Cardiac muscle cell (in vitro differentiated cells and primary cell): ENCODE measurements around the gene OSM. TPM values are rescaled to one million over a fixed set of nuclear protein-coding genes. Genes with fewer than 3 reads are reported as not detected.

Experiments used
- DNase-seq, 2 donors: peaks; one replicate each; pipeline versions ENCODE4 v3.0.0 to v3.0.0-alpha.2; 2010 to 2017; ENCODE audit warnings: low read depth in 1 of 2, low spot score in 1 of 2
- H3K27ac ChIP-seq: fragments of 200-600 bp; sonication (generic); 2 replicates; pipeline ENCODE4 v1.5.1; 2016
- H3K27me3 ChIP-seq: fragments of 200-600 bp; sonication (generic); 2 replicates; pipeline ENCODE4 v1.6.0; 2016; ENCODE audit warnings: control low read depth
- H3K36me3 ChIP-seq: fragments of 200-600 bp; sonication (generic); 2 replicates; pipeline ENCODE4 v1.5.1; 2016; ENCODE audit warnings: control low read depth
- H3K4me1 ChIP-seq: fragments of 200-600 bp; sonication (generic); 2 replicates; pipeline ENCODE4 v1.8.1; 2017; ENCODE audit warnings: low read depth, mild to moderate bottlenecking, mixed run types
- H3K4me3 ChIP-seq: fragments of 200-600 bp; sonication (generic); 2 replicates; pipeline ENCODE4 v1.5.1; 2016; ENCODE audit warnings: mild to moderate bottlenecking
- H3K9me3 ChIP-seq: fragments of 200-600 bp; sonication (generic); 2 replicates; pipeline ENCODE4 v1.5.1; 2017; ENCODE audit warnings: low read depth, mild to moderate bottlenecking, control low read depth
- polyA plus RNA-seq: library from polyadenylated mRNA; unstranded; fragments of >200 nt; fragmentation: Nextera tagmentation; extraction: Ambion mirVana; gene quantifications from 2 replicates; pipeline ENCODE4 v1.2.1, GENCODE V29; 2016
- total RNA-seq: library from RNA; depleted of rRNA; stranded (reverse); fragments of >200 nt; gene quantifications from 2 replicates; pipeline ENCODE4 v1.2.3, GENCODE V29; 2016
- TF ChIP-seq, protein P1 (sequence below): IDR thresholded peaks from 2 replicates; pipeline ENCODE4 v1.5.1; 2012; ENCODE audit warnings: low read depth, mild to moderate bottlenecking, low read length

OSM gene
- total and polyA plus RNA-seq, 2 experiments from 2014 or later = not detected

DNA sequence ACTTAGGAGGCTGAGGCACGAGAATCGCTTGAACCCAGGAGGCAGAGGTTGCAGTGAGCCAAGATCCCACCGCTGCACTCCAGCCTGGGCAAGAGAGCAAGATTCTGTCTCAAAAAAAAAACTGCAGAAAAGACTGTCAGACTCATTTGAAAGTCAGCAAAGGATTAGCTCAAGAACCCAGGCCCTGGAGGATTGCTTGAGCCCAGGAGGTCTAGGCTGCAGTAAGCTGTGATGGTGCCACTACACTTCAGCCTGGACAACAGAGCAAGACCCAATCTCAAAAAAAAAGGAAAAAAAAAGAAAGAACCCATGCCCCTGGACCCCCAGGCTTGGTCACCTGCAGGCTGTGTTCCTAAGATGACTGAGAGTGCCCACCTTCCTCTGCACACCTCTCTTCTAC is 36.3 kb downstream of the OSM start:
- no peaks in the 10 kb centered on the region for H3K9me3 ChIP-seq
- no peak overlapping the region for H3K4me3 ChIP-seq
- no peak for DNase-seq
- no peaks in the 10 kb centered on the region for H3K27me3 ChIP-seq
- H3K36me3 ChIP-seq = no peaks in the 10 kb centered on the region
- H3K27ac ChIP-seq = no peak overlapping the region
- TF ChIP-seq, protein P1, sequence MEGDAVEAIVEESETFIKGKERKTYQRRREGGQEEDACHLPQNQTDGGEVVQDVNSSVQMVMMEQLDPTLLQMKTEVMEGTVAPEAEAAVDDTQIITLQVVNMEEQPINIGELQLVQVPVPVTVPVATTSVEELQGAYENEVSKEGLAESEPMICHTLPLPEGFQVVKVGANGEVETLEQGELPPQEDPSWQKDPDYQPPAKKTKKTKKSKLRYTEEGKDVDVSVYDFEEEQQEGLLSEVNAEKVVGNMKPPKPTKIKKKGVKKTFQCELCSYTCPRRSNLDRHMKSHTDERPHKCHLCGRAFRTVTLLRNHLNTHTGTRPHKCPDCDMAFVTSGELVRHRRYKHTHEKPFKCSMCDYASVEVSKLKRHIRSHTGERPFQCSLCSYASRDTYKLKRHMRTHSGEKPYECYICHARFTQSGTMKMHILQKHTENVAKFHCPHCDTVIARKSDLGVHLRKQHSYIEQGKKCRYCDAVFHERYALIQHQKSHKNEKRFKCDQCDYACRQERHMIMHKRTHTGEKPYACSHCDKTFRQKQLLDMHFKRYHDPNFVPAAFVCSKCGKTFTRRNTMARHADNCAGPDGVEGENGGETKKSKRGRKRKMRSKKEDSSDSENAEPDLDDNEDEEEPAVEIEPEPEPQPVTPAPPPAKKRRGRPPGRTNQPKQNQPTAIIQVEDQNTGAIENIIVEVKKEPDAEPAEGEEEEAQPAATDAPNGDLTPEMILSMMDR = no peak
- peaks cover 6% of the 10 kb centered on the region for H3K4me1 ChIP-seq

DNA sequence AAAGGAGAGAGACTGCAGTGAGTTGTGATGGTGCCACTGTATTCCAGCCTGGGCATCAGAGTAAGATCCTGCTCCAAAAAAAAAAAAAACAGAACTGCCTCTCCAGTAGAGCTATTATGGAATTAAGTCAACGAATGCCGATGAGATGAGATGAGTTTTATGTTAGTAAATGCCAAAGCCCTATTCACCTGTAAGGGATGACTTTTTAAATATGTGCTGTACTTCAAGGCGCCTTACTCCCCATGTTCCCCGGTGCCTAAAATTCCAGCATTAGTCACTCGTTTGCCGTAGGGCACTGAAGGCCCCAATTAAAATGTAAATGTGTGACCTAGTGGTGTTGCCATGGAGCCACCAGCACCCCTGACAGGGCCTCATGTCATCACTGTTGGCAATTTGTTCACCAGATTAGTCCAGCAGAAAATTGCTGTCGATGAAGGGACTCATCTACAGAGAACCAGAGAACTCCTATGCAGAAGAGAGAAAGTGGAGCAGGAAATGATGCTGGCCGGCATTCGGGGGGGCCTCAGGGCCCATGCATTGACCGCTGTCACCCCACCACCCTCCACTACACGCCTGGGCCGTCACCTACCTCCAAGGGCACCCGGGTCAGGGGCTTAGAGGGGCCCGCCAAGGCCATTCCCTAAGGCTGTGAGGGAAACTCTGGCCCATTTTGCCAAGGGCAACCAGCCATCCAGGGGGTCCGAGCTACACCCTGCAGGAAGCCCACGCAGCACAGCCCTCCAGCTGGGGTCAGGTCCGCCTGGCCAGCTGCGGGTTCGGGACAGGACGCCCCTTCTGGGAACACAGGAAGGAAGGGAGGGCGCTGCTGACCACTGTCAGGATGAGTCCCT is 37.9 kb downstream of the OSM start:
- Histone ChIP-seq H3K27ac (no peak overlapping the region), H3K4me1 (peaks cover 6% of the 10 kb centered on the region), H3K27me3 (no peaks in the 10 kb centered on the region), H3K4me3 (no peak overlapping the region), H3K36me3 (no peaks in the 10 kb centered on the region), H3K9me3 (no peaks in the 10 kb centered on the region)
- no peak for DNase-seq
- TF ChIP-seq, protein P1 = no peak

DNA sequence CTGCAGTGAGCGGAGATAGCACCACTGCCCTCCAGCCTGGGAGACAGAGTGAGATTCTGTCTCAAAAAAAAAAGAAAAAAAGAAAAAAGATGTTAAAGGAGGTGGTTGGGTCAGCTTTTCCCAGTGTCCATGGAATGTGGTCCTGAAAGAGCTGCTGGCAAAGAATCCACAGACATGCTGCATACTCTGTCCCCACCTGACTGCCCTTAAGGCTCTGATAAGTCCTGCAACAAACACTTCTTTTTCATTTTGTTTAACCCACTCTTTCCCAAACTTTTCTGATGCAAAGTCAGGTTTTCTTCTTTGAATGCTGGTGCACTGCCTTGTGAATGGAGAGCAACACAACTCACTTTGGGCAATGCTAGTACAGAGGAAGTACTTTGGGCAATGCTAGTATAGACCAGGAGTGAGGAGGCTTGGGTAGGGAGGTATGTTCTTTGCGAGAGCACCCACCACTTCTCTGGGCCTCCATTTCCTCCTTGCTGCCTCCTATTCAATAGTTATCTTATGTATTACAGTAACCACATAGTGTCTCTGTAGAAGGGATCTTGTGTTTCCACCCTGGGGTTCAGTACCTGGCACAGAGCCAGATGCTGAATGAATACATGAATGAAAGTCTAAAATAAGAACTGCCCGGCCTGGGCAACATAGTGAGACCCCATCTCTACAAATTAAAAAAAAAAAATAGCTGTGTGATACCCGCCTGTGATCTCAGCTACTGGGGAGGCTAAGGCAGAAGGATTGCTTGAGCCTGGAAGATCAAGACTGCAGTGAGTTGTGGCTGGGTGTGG is 39.0 kb downstream of the OSM start:
- Histone ChIP-seq H3K27me3 (no peaks in the 10 kb centered on the region), H3K9me3 (no peaks in the 10 kb centered on the region), H3K4me3 (no peak overlapping the region), H3K36me3 (no peaks in the 10 kb centered on the region), H3K4me1 (peaks cover 6% of the 10 kb centered on the region), H3K27ac (no peak overlapping the region)
- no peak for DNase-seq
- TF ChIP-seq, protein P1 = no peak

DNA sequence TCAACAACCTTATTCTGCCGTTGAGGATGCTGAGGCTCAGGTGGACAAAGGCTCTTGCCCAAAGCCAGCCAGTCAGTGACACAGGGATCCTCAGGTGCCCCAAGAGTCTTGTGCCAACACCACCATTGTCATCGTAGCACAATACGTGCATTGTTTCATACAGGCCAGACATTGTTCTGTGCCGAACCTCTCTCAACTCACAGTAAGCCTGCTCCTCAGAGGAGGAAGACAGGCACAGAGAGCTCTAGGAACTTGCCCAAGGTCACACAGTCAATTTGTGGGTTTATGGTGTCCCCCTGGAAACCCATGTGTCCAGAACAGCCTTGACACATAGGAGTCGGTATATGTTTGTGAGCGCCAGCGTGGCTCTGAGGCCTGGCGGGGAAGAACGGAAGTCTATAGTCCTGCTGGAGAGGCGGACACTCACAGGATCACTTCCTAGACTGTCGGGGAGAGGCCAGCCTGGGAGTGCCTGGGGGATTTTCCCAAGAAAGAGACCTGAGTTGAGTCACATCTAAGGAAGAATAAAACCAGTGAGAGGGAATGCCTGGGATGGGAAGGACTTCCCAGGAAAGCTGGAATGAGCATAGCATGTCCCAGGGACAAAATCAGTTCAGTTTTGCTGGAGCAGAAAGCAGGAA is 40.3 kb downstream of the OSM start:
- Histone ChIP-seq H3K4me1 (peaks cover 6% of the 10 kb centered on the region), H3K27me3 (no peaks in the 10 kb centered on the region), H3K9me3 (no peaks in the 10 kb centered on the region), H3K4me3 (no peak overlapping the region), H3K27ac (no peak overlapping the region), H3K36me3 (no peaks in the 10 kb centered on the region)
- DNase-seq = no peak
- TF ChIP-seq, protein P1 = no peak

DNA sequence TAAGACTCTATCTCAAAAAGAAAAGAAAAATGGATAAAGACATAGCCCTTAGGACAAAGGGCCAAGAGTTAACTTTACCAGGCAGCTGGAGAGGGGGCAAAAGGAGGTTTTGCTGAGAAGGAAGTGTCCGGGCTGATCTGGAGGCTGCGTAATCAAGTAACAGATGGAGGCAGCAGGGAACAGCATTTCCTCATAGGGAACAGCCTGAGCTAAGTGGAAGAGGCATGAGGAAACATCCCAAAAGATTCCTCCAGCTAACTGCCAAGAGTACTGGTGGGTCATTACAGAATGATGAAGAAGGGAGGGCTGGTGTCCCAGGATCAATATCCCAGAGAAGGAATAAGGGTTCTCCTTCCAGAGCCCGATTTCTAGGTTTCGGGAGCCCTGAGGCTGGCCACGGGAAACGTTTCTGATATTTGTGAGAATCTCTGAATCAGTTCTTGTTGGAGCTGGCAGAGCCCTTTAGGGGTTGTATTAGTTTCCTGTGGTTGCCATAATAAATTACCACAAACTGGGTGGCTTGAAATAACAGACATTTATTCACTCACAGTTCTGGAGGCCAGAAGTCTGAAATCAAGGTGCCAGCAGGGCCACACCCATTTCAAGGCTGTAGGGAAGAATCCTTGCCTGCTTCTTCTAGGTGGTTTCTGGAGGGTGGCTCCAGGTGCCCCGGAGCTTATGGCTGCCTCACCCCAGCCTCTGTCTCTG is 41.3 kb downstream of the OSM start:
- Histone ChIP-seq H3K4me1 (peaks cover 6% of the 10 kb centered on the region), H3K4me3 (no peak overlapping the region), H3K27ac (no peak overlapping the region), H3K36me3 (no peaks in the 10 kb centered on the region), H3K27me3 (no peaks in the 10 kb centered on the region), H3K9me3 (no peaks in the 10 kb centered on the region)
- TF ChIP-seq, protein P1 = no peak
- no peak for DNase-seq
